Upper lobe of right lung (tissue), 1 donor: ENCODE data around the gene LAMA3. TPM values are rescaled to one million over a fixed set of nuclear protein-coding genes. Genes with fewer than 3 reads are reported as not detected.

Source experiments
- ATAC-seq: fragments of 200-7000 bp; cut with Tn5 transposase; one replicate; pipeline ENCODE4 v1.9.1; 2020; ENCODE audit warnings: mild to moderate bottlenecking, moderate library complexity
- DNase-seq: peaks from one replicate; pipeline ENCODE4 v3.0.0-alpha.2; 2020
- H3K27ac ChIP-seq: fragments of 200-600 bp; one replicate; pipeline ENCODE4 v1.8.0; 2022
- H3K27me3 ChIP-seq: fragments of 200-600 bp; one replicate; pipeline ENCODE4 v1.8.0; 2022; ENCODE audit warnings: mild to moderate bottlenecking
- H3K36me3 ChIP-seq: fragments of 200-600 bp; one replicate; pipeline ENCODE4 v1.8.0; 2022
- H3K4me1 ChIP-seq: fragments of 200-600 bp; one replicate; pipeline ENCODE4 v1.8.0; 2022
- H3K4me3 ChIP-seq: fragments of 200-600 bp; one replicate; pipeline ENCODE4 v1.8.0; 2022; ENCODE audit warnings: mild to moderate bottlenecking
- H3K9me3 ChIP-seq: fragments of 200-600 bp; one replicate; pipeline ENCODE4 v1.8.0; 2022
- intact Hi-C: fragments of 100-400 bp; cut with DNase I; formaldehyde crosslinking; loops from one replicate; pipeline ENCODE4 v1.11.0; 2022
- long read RNA-seq: library from polyadenylated mRNA; unstranded; transcript quantifications from one replicate; pipeline ENCODE4 v2.0.0, GENCODE V29; 2021
- total RNA-seq: library from RNA; stranded (reverse); fragmentation: NEBNext Ultra II Directional; extraction: Animal tissue kit (Norgen Biotek cat#: 25700); gene quantifications from one replicate; pipeline ENCODE4 v1.2.1, GENCODE V29; 2021
- TF ChIP-seq, protein P1 (sequence below): fragments of 200-600 bp; IDR thresholded peaks from one replicate; pipeline ENCODE4 v1.8.0; 2022; ENCODE audit warnings: antibody characterized with exemption
- donor health status: DM: no; HTN: yes; CAD: no; lungs with severe emphysema.

The LAMA3 gene
- total RNA-seq, result 139 TPM
- long read RNA-seq, full-length matches to known transcripts, result 2 of 56 reads
- long read RNA-seq, partial matches to known transcripts, result 44 of 56 reads
- long read RNA-seq, other reads (novel, unspliced or antisense), result 10 of 56 reads

GRCh38 chr18:23689031-23689615 is at the start of gene LAMA3:
Gene LAMA3 (plus strand): TSS chr18:23689453. CDS start chr18:23689684, 231 bp downstream.
- H3K4me1 ChIP-seq, result peaks cover 14% of the 10 kb centered on the region
- no peaks in the 10 kb centered on the region for H3K9me3 ChIP-seq
- DNase-seq (peak; percentile 92), ATAC-seq (peak; percentile 96)
- peak within 1 kb of the TSS; percentile 33 for H3K27ac ChIP-seq
- H3K27me3 ChIP-seq, result peaks cover 34% of the 10 kb centered on the region
- H3K36me3 ChIP-seq, result no peaks in the 10 kb centered on the region
- intact Hi-C loops, result no loop called here
- TF ChIP-seq, protein P1, sequence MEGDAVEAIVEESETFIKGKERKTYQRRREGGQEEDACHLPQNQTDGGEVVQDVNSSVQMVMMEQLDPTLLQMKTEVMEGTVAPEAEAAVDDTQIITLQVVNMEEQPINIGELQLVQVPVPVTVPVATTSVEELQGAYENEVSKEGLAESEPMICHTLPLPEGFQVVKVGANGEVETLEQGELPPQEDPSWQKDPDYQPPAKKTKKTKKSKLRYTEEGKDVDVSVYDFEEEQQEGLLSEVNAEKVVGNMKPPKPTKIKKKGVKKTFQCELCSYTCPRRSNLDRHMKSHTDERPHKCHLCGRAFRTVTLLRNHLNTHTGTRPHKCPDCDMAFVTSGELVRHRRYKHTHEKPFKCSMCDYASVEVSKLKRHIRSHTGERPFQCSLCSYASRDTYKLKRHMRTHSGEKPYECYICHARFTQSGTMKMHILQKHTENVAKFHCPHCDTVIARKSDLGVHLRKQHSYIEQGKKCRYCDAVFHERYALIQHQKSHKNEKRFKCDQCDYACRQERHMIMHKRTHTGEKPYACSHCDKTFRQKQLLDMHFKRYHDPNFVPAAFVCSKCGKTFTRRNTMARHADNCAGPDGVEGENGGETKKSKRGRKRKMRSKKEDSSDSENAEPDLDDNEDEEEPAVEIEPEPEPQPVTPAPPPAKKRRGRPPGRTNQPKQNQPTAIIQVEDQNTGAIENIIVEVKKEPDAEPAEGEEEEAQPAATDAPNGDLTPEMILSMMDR, result peak; percentile 25
- peak within 1 kb of the TSS; percentile 62 for H3K4me3 ChIP-seq

GRCh38 chr18:23640052-23640451 is 49.2 kb upstream of the LAMA3 start:
- TF ChIP-seq, protein P1, result no peak
- H3K9me3 ChIP-seq, result no peaks in the 10 kb centered on the region
- DNase-seq, result no peak
- no peak overlapping the region for H3K27ac ChIP-seq
- no peak overlapping the region for H3K4me3 ChIP-seq
- H3K36me3 ChIP-seq, result no peaks in the 10 kb centered on the region
- no peaks in the 10 kb centered on the region for H3K27me3 ChIP-seq
- intact Hi-C loops, result no loop called here
- ATAC-seq, result peak; percentile 54
- H3K4me1 ChIP-seq, result no peaks in the 10 kb centered on the region

- no peak for DNase-seq
- Histone ChIP-seq H3K36me3 (no peaks in the 10 kb centered on the region), H3K27ac (no peak overlapping the region), H3K27me3 (no peaks in the 10 kb centered on the region), H3K4me1 (no peaks in the 10 kb centered on the region), H3K9me3 (no peaks in the 10 kb centered on the region), H3K4me3 (no peak overlapping the region)
- TF ChIP-seq, protein P1, result no peak
- ATAC-seq, result peak; percentile 28
- intact Hi-C loops, result no loop called here
These were observed 48.0 kb upstream of the LAMA3 start for GRCh38 chr18:23641143-23641720.

DNA sequence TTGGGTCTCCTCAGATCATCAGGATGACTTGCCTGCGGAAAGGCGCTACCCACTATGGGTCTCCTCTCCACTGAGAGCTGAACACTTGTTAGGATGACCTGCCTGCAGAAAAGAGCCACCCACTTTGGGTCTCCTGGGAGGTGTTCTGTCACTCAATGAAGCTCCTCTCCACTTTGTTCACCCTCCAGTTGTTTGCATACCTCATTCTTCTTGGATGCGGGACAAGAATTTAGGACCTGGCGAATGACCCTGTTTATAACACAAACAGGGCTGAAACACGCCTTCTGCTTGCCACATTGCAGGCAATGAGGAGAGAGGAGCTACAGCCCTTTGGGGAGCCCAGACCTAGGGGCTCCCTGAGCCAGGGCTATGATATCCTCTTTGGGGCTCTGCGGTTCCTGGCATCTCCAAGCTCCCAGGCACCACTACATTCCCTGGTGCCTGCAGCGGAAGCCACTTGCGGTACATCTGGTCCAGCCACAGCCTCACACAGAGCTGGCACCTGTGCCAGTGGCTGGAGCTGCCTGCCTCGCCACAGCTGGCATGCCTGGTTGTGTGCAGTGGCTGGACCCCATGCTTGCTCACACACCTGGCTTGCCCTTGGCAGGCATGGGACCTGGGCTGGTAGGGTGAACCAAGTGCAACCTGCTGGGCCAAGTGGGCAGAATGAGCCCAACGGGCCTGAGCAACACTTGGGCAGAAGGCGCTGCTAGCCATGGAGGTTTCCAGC is 47.2 kb upstream of the LAMA3 start:
- ATAC-seq, result peak; percentile 58
- Histone ChIP-seq H3K27me3 (no peaks in the 10 kb centered on the region), H3K36me3 (no peaks in the 10 kb centered on the region), H3K9me3 (no peaks in the 10 kb centered on the region), H3K4me3 (no peak overlapping the region), H3K27ac (no peak overlapping the region), H3K4me1 (no peaks in the 10 kb centered on the region)
- no peak for DNase-seq
- intact Hi-C loops, result no loop called here
- TF ChIP-seq, protein P1, result no peak

DNA sequence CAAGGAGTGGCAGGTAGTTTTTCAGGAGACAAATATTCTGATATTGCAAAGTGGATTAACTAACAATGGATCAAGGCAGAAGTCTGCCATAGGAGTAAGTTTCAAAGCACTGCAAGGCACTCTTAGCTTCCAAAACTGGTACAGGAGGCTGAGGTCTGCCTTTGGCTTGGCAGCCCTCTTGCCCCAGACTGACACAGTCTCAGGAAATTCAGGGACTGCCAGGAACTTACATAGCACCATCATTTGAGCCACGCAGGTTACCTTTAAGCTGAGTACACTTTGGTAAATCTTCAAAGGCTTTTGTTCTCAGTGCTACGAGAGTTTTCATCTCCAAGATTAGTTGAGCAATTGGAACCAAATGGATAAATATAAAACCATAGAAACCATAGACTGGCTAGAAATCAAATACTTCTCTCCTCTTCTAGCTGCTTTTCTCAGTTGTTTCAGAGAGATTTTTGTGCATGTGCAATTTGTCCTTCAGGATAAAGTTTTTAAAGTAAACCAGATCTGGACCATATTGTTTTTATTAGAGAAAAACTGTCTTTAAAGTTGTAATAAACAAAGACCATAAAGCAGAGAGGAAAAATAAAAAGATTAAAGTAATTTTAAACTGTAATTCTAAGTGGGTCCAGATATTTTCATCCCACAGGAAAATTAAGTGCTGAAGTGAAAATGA is 45.3 kb upstream of the LAMA3 start:
- no peak for ATAC-seq
- TF ChIP-seq, protein P1, result no peak
- no peaks in the 10 kb centered on the region for H3K36me3 ChIP-seq
- no peaks in the 10 kb centered on the region for H3K4me1 ChIP-seq
- H3K9me3 ChIP-seq, result no peaks in the 10 kb centered on the region
- H3K4me3 ChIP-seq, result no peak overlapping the region
- no peaks in the 10 kb centered on the region for H3K27me3 ChIP-seq
- intact Hi-C loops, result no loop called here
- no peak for DNase-seq
- H3K27ac ChIP-seq, result no peak overlapping the region
